Loucy (cell line): ENCODE data around the gene PNPLA7.

Experiments used
- CTCF ChIP-seq: fragments of 200-600 bp; sonication (generic); conservative IDR thresholded peaks from 2 replicates; pipeline ENCODE4 v1.5.1; 2014; ENCODE audit warnings: mild to moderate bottlenecking, antibody characterized with exemption, low read length
- EZH2phosphoT487 ChIP-seq: fragments of 200-600 bp; IDR thresholded peaks from 2 replicates; pipeline ENCODE4 v1.6.1; 2018; ENCODE audit warnings: antibody characterized with exemption, mild to moderate bottlenecking, moderate library complexity, borderline replicate concordance

GRCh38 chr9:137448602-137448962, 101.6 kb downstream of the PNPLA7 start:
- TF ChIP-seq CTCF (no peak), EZH2phosphoT487 (no peak)
